ENCODE data around the gene UBXN11. TPM values are rescaled to one million over a fixed set of nuclear protein-coding genes. Genes with fewer than 3 reads are reported as not detected.
A peak's percentile ranks its signal among the peaks of the same experiment; 100 is the strongest.

The UBXN11 gene, protein sequence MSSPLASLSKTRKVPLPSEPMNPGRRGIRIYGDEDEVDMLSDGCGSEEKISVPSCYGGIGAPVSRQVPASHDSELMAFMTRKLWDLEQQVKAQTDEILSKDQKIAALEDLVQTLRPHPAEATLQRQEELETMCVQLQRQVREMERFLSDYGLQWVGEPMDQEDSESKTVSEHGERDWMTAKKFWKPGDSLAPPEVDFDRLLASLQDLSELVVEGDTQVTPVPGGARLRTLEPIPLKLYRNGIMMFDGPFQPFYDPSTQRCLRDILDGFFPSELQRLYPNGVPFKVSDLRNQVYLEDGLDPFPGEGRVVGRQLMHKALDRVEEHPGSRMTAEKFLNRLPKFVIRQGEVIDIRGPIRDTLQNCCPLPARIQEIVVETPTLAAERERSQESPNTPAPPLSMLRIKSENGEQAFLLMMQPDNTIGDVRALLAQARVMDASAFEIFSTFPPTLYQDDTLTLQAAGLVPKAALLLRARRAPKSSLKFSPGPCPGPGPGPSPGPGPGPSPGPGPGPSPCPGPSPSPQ
- 8.4 TPM for polyA plus RNA-seq (2012; ENCODE audit: insufficient read depth, insufficient read length, low read depth)

DNA sequence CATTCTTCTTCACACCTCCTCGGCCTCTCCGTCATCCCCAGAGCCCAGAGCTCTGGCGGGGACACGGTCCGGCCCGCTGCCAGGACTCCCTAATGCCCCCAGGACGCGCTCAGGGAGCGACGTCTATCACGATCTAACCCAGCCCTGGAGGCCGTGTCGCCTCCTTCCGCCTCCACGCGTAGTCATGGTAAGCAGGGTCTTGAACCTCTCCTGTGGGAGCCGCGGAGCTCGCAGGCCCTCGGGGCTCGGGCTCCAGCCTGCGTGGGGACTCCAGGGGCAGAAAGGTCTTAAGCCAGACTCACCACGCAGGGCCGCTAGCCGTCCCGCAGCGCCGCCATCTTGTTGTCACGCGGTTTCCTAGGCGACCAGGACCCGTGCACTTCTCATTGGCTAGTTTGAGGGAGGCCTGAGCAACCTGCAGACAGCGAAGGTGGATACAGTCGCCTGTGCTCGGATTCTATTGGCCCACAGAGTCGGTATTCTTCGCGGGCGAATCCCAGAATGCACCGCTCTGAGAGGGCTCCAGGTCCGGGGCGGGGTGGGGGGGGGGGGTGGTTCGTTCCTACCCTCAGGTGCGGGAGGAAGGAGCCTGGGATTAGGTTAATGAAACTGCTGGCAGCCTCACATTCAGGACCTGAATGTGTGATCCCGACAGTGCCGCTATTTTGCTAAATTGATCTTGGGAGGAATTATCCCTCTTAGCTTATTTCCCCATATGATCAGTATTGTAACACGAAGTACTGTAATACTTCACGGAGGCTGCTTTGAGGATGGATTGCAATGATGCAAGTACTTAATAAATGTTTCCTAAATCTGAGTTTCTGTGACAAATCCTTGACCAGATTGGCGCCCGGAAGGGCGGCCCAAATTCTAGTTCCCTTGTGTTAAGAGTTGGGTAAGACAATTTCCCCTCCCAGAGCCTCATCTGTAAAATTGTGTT, at the start of gene UBXN11:
UBXN11 (minus strand) TSS at position 347 of the 940 bp plus-strand sequence. CDS start 3,753 bp downstream, outside the sequence.
- peak within 1 kb of the TSS; percentile 69 for H3K4me3 ChIP-seq (ENCODE audit: low read depth, low read length)
- H3K27me3 ChIP-seq = no peaks in the 10 kb centered on the region
- no peaks in the 10 kb centered on the region for H3K4me1 ChIP-seq
- no peak for TF ChIP-seq CTCF (IDR thresholded peaks at IDR 0.05; ENCODE audit: low read depth, low read length)
- no peaks in the 10 kb centered on the region for H3K36me3 ChIP-seq
- peak; percentile 89 for DNase-seq
- no peaks in the 10 kb centered on the region for H3K9me3 ChIP-seq

DNA sequence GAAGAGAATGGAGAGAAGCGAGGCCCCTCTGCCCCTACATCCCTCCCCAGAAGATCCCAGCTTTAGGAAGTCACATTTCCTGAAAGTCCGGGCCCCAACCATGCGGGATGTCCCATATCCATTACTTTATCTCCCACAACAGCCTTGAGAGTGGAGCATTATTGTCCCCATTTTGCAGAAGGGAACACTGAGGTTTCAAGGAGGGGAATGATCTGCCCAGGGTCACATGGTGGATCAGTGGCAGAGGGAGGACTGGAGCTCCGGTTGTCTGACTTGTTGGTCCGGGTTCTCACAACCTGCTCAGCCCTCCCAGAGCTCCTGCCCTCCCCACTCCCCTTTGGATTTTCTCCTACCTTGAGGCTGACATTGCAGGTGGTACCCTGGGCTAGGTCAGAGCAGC, 49.7 kb upstream of the UBXN11 start:
- peaks cover 21% of the 10 kb centered on the region for H3K27me3 ChIP-seq
- H3K4me3 ChIP-seq (ENCODE audit: low read depth, low read length) = no peak overlapping the region
- no peaks in the 10 kb centered on the region for H3K4me1 ChIP-seq
- H3K36me3 ChIP-seq = no peaks in the 10 kb centered on the region
- no peaks in the 10 kb centered on the region for H3K9me3 ChIP-seq
- TF ChIP-seq CTCF (IDR thresholded peaks at IDR 0.05; ENCODE audit: low read depth, low read length) = no peak
- no peak for DNase-seq

DNA sequence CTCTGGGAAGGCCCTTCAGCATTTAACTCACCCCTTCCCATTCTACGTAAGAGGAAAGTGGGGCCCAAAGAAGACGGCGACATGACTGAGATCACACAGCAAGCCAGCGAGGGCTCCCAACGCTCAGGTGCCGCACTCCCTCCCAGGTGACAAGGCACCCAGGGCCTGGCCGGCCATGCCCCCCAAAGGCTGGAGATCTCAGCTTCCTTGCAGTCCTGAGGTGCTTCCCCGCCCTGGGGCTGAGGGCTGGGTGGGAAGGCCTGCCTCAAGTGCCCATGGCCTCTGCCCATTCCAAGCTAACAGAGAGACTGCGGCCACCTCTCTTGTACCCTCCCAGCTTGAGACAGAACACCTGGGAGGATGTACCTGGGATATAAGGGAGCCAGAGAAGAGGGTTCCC, 48.5 kb upstream of the UBXN11 start:
- DNase-seq = no peak
- Histone ChIP-seq H3K9me3 (no peaks in the 10 kb centered on the region), H3K27me3 (peaks cover 10% of the 10 kb centered on the region), H3K4me1 (no peaks in the 10 kb centered on the region), H3K4me3 (ENCODE audit: low read depth, low read length) (no peak overlapping the region), H3K36me3 (no peaks in the 10 kb centered on the region)
- TF ChIP-seq CTCF (IDR thresholded peaks at IDR 0.05; ENCODE audit: low read depth, low read length) = no peak

DNA sequence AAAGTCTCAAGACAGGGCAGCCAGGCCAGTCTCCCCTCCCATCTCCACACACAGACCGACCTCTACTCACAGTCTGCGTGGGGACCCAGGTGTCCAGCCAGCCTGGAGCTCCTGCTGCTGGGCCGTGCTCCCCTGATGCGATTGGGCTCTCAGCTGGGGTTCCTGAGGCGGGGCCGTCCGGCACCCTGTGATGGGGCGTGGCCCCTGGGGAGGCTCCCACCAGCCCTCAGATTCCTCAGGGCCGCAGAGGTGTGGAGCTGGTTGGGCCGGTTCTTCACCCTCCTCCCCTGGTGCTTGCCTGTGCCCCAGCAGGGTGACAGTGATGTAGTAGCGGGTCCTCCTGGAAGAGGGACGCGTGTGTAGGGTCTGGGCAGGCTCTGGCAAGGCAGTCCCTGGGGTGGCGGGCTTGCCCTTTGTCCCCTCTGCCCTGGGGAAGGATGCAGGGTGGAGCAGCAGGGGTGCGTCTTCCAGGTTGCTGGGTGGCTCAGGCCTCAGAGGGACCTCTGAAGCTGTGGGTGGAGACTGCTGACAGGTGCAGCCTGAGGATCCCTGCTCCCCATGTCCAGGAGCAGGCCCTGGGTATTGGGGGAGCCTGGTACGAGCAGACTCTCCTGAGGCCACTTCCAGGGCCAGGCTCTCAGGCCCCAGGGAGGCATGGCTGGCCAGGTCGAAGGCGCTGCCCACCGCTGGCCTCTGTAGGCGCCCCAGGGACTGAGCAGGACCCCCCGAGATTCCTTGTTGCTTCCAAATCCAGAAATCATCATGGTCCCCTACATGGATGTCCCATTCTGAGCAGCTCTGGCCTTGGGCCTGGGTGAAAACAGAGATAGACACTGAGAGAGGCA, 47.8 kb upstream of the UBXN11 start, which contains the start of gene CRYBG2:
CRYBG2 (minus strand) TSS at position 155 of the 845 bp plus-strand sequence. CDS start 7,473 bp downstream, outside the sequence.
- Histone ChIP-seq H3K36me3 (no peaks in the 10 kb centered on the region), H3K4me3 (ENCODE audit: low read depth, low read length) (no peak within 1 kb of the TSS), H3K27me3 (0 out of 2 replicates have a peak, but pooled peaks cover 6% of the 10 kb centered on the region), H3K4me1 (no peaks in the 10 kb centered on the region), H3K9me3 (no peaks in the 10 kb centered on the region)
- no peak for TF ChIP-seq CTCF (IDR thresholded peaks at IDR 0.05; ENCODE audit: low read depth, low read length)
- DNase-seq = no peak

GRCh38 chr1:26353210-26353859, 46.9 kb upstream of the UBXN11 start:
- H3K9me3 ChIP-seq = no peaks in the 10 kb centered on the region
- DNase-seq = no peak

More at GRCh38 chr1:26353210-26353859, 46.9 kb upstream of the UBXN11 start:
- TF ChIP-seq CTCF (IDR thresholded peaks at IDR 0.05; ENCODE audit: low read depth, low read length) = no peak
- Histone ChIP-seq H3K4me1 (no peaks in the 10 kb centered on the region), H3K36me3 (no peaks in the 10 kb centered on the region), H3K4me3 (ENCODE audit: low read depth, low read length) (no peak overlapping the region), H3K27me3 (no peaks in the 10 kb centered on the region)
